ENCODE data around the gene EEF2K. TPM values are rescaled to one million over a fixed set of nuclear protein-coding genes. Genes with fewer than 3 reads are reported as not detected.

EEF2K gene
- total RNA-seq, 1 experiment from 2014 or later, result 31.0 TPM

GRCh38 chr16:22214402-22214801 lies 8.3 kb downstream of the EEF2K start:
- ChIA-PET RAD21 (ENCODE audit: low non-redundant PET in 1 of 2, low total read pairs in 2 of 2, uncharacterized antibody in 2 of 2, unreplicated experiment in 2 of 2) (no interaction called here), POLR2A (no interaction called here), CTCF (no interaction called here)
- intact Hi-C loops (cut with micrococcal nuclease), result no loop called here
- ATAC-seq (no peak), DNase-seq (ENCODE audit: low read depth, low spot score) (no peak)
- H3K4me3 ChIP-seq (replicated peaks in 1 of 2; ENCODE audit: low read depth in 1 of 2, low read length in 2 of 2), result no peak overlapping the region
- no TSS peak for BruUV-seq (replicated peaks)
- no peaks in the 10 kb centered on the region; a peak in 1 of 4 replicates for H3K9me3 ChIP-seq (ENCODE audit: control insufficient read depth in 1 of 2, insufficient read depth in 1 of 2, low read depth in 1 of 2, low read length in 2 of 2)
- no peak overlapping the region for H3K4me2 ChIP-seq (ENCODE audit: low read length)
- TF ChIP-seq EZH2 (IDR thresholded peaks at IDR 0.05) (no peak), POLR2A (IDR thresholded peaks at IDR 0.05; ENCODE audit: borderline replicate concordance, extremely low read depth, insufficient read depth, insufficient read length) (no peak), CTCF (IDR thresholded peaks at IDR 0.05 in 2 of 3, conservative IDR thresholded peaks at IDR 0.05 in 1 of 3; ENCODE audit: borderline replicate concordance in 1 of 3, insufficient read depth in 1 of 3, low read depth in 2 of 3, low read length in 2 of 3) (no peak), SRF (IDR thresholded peaks at IDR 0.05; ENCODE audit: low read depth) (no peak), ZNF274 (IDR thresholded peaks at IDR 0.05; ENCODE audit: low read depth, low read length) (no peak), FOSL1 (IDR thresholded peaks at IDR 0.05; ENCODE audit: low read depth) (no peak), CEBPB (IDR thresholded peaks at IDR 0.05; ENCODE audit: low read depth) (no peak), ZBTB33 (IDR thresholded peaks at IDR 0.05; ENCODE audit: extremely low read depth, insufficient replicate concordance, low read length) (no peak), ZFX (IDR thresholded peaks at IDR 0.05) (no peak), TCF7L2 (IDR thresholded peaks at IDR 0.05; ENCODE audit: borderline replicate concordance, extremely low read depth, insufficient read depth, insufficient read length) (no peak), POLR2AphosphoS5 (IDR thresholded peaks at IDR 0.05; ENCODE audit: low read depth, low read length) (no peak), REST (IDR thresholded peaks at IDR 0.05; ENCODE audit: low read depth) (no peak), MAX (IDR thresholded peaks at IDR 0.05) (no peak), JUND (IDR thresholded peaks at IDR 0.05) (no peak), EGR1 (IDR thresholded peaks at IDR 0.05; ENCODE audit: low read depth) (no peak), EZH2phosphoT487 (IDR thresholded peaks at IDR 0.05; ENCODE audit: borderline replicate concordance) (no peak), ELF1 (IDR thresholded peaks at IDR 0.05; ENCODE audit: borderline replicate concordance, low read depth) (no peak), RAD21 (IDR thresholded peaks at IDR 0.05; ENCODE audit: low read depth) (no peak), CBX3 (IDR thresholded peaks at IDR 0.05; ENCODE audit: low read depth) (no peak)
- H3K36me3 ChIP-seq (ENCODE audit: control insufficient read depth in 1 of 2, insufficient read depth in 2 of 2, low read length in 2 of 2), result peaks cover 0 to 7% of the 10 kb centered on the region in 2 experiments; a peak in 1 of 4 replicates
- no peaks in the 10 kb centered on the region for H3K27me3 ChIP-seq (ENCODE audit: insufficient read depth, low read length)
- H3K9ac ChIP-seq (ENCODE audit: low read length), result no peak overlapping the region
- peaks cover 62% of the 10 kb centered on the region for H3K79me2 ChIP-seq (ENCODE audit: insufficient read depth, low read length)
- H2AFZ ChIP-seq (ENCODE audit: low read depth, low read length, poor library complexity, severe bottlenecking), result no peak overlapping the region
- no peak overlapping the region for H3K27ac ChIP-seq (ENCODE audit: low read depth, low read length)
- no peaks in the 10 kb centered on the region for H3K9me2 ChIP-seq (ENCODE audit: insufficient read depth)
- no peaks in the 10 kb centered on the region for H4K20me1 ChIP-seq (ENCODE audit: insufficient read depth)
- peaks cover 0 to 6% of the 10 kb centered on the region in 2 experiments; a peak in 2 of 4 replicates for H3K4me1 ChIP-seq (ENCODE audit: control insufficient read depth in 1 of 2, insufficient read depth in 2 of 2, low read length in 2 of 2)
